Measurements from ENCODE around the gene SPSB4.
"Not testable (repeated sequence)": the region's sequence is repeated elsewhere in the genome, so short reads cannot be mapped to it uniquely, and the experiment has no call there.

The SPSB4 gene

GRCh38 chr3:141050576-141051442, at the start of gene SPSB4:
SPSB4 (plus strand) TSS chr3:141051347; CDS start chr3:141066105, 14,758 bp downstream.
- DNase-seq, result peak; percentile 74

GRCh38 chr3:141006344-141006743, 44.8 kb upstream of the SPSB4 start:
- no peak for DNase-seq

- DNase-seq, result no peak
These were observed 41.7 kb upstream of the SPSB4 start for GRCh38 chr3:141009496-141009895.

GRCh38 chr3:141011232-141011996, 39.7 kb upstream of the SPSB4 start:
- DNase-seq, result peak; percentile 78

GRCh38 chr3:141011997-141012262, 39.2 kb upstream of the SPSB4 start:
- DNase-seq, result no peak

GRCh38 chr3:141012571-141012970, 38.6 kb upstream of the SPSB4 start:
- no peak for DNase-seq

- no peak for DNase-seq
These were observed 35.7 kb upstream of the SPSB4 start for GRCh38 chr3:141015481-141015880.

- not testable (repeated sequence) for DNase-seq
These were observed 33.5 kb upstream of the SPSB4 start for GRCh38 chr3:141017366-141018322.

- DNase-seq, result no peak
These were observed 31.9 kb upstream of the SPSB4 start for GRCh38 chr3:141019244-141019643.

- no peak for DNase-seq
These were observed 30.9 kb upstream of the SPSB4 start for GRCh38 chr3:141020143-141020830.

- DNase-seq, result no peak
These were observed 29.9 kb upstream of the SPSB4 start for GRCh38 chr3:141021261-141021660.

- no peak for DNase-seq
These were observed 20.9 kb upstream of the SPSB4 start for GRCh38 chr3:141030296-141030695.

- DNase-seq, result no peak
These were observed 11.6 kb upstream of the SPSB4 start for GRCh38 chr3:141039589-141039988.

- no peak for DNase-seq
These were observed 6.2 kb upstream of the SPSB4 start for GRCh38 chr3:141044695-141045641.

- no peak for DNase-seq
These were observed 5.3 kb upstream of the SPSB4 start for GRCh38 chr3:141045849-141046248.

GRCh38 chr3:141047168-141047567, 4.0 kb upstream of the SPSB4 start:
- no peak for DNase-seq

- DNase-seq, result peak; percentile 61
These were observed 1.5 kb upstream of the SPSB4 start for GRCh38 chr3:141049681-141050080.

- peak; percentile 22 for DNase-seq
These were observed 475 bp downstream of the SPSB4 start for GRCh38 chr3:141051443-141052200.

- DNase-seq, result peak; percentile 23
These were observed 1.3 kb downstream of the SPSB4 start for GRCh38 chr3:141052201-141053069.
